ENCODE data around the gene GP9.
"Not testable (repeated sequence)": the region's sequence is repeated elsewhere in the genome, so short reads cannot be mapped to it uniquely, and the experiment has no call there.

Gene GP9

DNA sequence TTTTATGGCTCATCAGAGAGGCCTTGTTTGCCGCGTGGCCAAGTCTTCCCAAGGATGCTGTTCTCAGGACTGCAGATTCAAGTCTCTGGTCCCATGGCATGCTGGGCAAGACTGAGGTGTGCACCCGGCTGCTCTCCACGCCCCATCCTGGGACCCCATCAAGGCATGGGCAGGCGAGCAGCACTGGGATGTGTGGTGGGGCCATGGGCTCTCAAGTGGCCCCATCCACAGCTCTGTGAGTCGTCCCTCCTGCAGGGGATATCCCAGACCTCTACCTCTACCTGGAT lies 13.1 kb upstream of the GP9 start:
- in situ Hi-C loops (cut with MboI; ENCODE audit: low sequenced_read_pairs) = no loop called here

GRCh38 chr3:129050556-129051295 lies 9.9 kb upstream of the GP9 start:
- in situ Hi-C loops (cut with MboI; ENCODE audit: low sequenced_read_pairs) = no loop called here

DNA sequence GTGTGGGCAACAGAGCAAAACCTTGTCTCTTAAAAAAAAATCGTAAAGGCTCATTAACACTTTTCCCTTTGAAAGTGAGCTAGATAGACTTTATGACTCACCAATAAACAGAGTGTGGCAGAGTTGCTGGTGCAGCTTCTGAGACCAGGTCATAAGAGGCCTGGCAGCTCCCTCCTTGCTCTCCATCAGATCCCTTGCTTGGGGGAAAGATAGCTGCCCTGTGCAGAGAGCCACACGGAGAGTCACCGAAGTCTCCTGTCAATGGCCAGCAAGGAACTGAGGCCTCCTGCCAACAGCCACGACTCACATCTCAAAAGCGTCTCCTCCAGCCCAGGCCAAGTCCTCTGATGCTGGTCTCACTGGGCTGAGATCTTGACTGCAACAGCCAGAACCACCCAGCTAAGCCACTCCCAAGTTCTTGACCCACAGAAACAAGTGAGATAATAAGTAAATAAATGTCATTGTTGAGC lies 8.7 kb upstream of the GP9 start:
- in situ Hi-C loops (cut with MboI; ENCODE audit: low sequenced_read_pairs) = no loop called here

GRCh38 chr3:129052675-129053074 lies 7.9 kb upstream of the GP9 start:
- in situ Hi-C loops (cut with MboI; ENCODE audit: low sequenced_read_pairs) = no loop called here

DNA sequence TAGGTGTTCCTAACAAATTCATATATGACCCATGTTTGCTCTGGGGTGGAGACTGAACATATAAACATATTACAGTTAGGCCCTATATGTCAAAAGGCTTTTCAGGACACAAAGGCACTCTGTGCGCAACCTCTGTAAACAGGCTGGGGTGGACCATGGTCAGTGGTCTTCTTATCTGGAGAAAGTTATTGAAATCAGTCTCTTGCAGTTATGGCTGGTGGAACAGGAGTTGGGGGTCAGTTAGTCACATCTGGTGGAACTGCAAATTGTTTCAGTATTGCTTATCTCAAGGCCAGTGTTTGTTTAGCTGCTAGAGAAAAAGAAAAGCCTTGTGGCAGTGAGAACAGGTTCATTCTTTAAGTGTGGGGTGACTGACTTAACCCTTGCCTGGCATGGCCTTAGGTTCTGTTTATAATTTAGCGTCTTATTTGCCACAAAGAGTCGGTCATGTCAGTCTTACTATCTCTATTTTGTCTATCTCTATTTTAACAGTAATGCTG lies 5.9 kb upstream of the GP9 start:
- in situ Hi-C loops (cut with MboI; ENCODE audit: low sequenced_read_pairs) = no loop called here

DNA sequence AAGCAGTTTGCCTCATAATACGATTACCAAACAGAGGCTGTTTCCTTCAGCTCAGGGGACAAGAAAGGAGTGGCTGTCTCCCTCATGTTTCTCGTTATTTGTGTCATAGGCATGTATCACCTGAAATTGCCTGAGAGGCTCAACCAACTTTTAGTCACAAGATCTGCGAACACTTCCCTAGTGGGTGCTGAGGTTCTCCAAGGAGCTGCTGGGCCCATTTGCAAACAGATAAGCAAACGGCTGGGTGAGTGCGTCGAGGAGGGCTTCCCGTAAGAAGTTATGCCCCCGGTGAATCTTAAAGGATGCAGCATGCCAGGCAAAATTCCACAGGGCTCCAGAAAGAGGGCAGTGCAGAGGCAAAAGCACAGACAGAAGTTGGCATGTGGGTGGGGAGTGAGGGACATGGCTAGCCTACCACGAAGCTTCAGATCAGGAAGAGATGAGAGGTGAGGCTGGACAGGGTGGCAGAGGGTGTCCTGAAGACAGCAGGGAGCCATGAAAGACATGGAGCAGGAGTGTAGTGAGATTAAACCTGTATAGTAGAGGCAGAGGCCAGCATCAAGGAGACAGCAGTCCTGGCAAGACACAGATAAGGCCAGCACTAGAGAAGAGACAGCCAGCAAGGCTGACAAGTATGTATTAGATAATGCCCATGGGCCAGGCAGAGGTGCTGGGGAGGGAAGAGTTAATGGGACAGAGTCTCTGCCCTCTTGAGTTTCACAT lies 4.0 kb upstream of the GP9 start:
- in situ Hi-C loops (cut with MboI; ENCODE audit: low sequenced_read_pairs) = no loop called here

DNA sequence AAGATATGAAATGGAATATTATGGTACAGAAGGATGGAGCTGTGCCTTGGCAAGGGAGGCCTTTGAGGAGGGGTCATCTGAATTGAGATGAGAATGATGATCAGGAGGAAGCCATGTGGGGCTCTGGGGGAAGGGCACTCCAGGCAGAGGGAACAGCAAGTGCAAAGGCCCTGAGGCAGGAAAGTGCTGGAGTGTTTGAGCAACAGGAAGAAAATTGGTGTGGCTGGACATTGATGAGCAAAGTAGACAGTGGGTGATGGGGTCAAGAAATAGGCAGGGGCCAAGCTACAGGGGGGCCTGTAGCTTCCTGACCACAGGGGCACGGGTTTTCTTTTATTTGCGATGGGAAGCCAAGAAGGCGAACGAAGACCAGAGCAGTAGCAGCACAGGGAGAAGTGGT lies 3.3 kb upstream of the GP9 start:
- in situ Hi-C loops (cut with MboI; ENCODE audit: low sequenced_read_pairs) = no loop called here

- in situ Hi-C loops (cut with MboI; ENCODE audit: low sequenced_read_pairs) = no loop called here
Measured at GRCh38 chr3:129058441-129059200, 2.0 kb upstream of the GP9 start.

- in situ Hi-C loops (cut with MboI; ENCODE audit: low sequenced_read_pairs) = no loop called here
Measured at GRCh38 chr3:129059311-129059958, 1.1 kb upstream of the GP9 start.

- in situ Hi-C loops (cut with MboI; ENCODE audit: low sequenced_read_pairs) = no loop called here
Measured at GRCh38 chr3:129061023-129061887, 676 bp downstream of the GP9 start.

- in situ Hi-C loops (cut with MboI; ENCODE audit: low sequenced_read_pairs) = no loop called here
Measured at GRCh38 chr3:129061888-129062834, 1.6 kb downstream of the GP9 start.

DNA sequence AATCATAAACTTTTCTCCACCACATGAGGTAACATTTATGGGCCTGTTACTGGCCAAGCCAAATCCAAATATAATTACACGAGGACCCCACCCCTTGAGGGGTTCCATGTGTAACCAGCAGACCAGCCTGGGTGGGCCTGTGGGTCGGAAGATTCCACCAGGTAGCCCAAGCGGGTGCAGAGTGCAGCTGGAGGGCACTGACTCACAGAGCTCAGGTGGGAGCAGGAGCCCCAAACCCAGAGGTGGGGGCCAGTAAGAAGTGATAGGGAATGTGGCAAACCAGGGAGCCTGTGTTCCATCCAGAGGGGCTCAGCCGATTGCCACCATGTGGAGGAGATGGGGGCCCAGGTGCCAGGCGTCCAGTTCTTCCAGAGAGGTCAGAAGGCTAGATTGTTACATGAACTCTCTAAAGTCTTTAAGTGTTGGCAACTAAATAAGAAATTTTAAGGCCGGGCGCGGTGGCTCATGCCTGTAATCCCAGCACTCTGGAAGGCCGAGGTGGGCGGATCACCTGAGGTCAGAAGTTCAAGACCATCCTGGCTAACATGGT lies 2.6 kb downstream of the GP9 start:
- in situ Hi-C loops (cut with MboI; ENCODE audit: low sequenced_read_pairs) = no loop called here

DNA sequence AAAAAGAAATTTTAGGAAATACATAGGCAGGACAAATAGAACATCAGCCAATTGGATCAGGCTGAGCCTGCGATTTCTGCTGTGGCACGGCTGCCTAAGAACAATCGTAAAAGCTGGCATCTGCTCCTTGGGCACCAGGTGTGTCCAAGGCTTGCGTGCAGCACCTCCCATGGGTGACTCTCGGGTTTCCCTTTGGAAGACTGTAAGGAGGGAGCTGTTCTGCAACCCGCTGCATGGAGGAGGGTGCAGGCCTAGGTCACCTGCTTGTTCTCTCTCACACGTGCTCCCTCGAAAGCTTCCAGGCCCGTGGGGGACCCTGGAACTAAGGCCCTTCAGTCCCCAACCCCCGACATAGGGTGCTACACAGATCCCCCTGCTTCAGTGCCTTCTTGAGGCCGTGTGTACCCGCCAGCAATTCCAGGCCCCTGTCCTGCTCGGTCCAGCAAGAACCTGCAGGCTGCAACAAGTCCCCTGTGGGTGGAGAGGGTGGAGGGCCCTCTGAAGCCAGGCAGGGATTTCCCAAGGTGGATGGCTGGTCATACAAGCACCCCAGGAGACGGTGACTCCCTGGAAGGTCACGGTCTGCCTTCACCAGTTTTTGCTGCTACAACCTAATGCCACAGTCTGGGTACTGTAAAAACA lies 3.4 kb downstream of the GP9 start:
- in situ Hi-C loops (cut with MboI; ENCODE audit: low sequenced_read_pairs) = no loop called here

- in situ Hi-C loops (cut with MboI; ENCODE audit: low sequenced_read_pairs) = no loop called here
Measured at GRCh38 chr3:129065016-129065719, 4.6 kb downstream of the GP9 start.

DNA sequence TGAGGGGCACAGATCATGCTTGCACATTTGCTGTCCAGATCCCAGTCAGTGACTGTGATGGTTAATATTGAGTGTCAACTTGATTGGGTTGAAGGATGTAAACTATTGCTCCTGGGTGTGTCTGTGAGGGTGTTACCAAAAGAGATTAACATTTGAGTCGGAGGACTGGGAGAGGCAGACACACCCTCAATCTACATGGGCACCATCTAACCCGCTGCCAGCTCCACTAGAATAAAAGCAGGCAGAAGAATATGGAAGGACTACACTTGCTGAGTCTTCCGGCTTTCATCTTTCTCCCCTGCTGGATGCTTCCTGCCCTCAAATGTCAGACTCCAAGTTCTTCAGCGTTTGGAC lies 5.1 kb downstream of the GP9 start:
- in situ Hi-C loops (cut with MboI; ENCODE audit: low sequenced_read_pairs) = no loop called here

GRCh38 chr3:129067719-129068118 lies 7.1 kb downstream of the GP9 start:
- in situ Hi-C loops (cut with MboI; ENCODE audit: low sequenced_read_pairs) = not testable (repeated sequence)

DNA sequence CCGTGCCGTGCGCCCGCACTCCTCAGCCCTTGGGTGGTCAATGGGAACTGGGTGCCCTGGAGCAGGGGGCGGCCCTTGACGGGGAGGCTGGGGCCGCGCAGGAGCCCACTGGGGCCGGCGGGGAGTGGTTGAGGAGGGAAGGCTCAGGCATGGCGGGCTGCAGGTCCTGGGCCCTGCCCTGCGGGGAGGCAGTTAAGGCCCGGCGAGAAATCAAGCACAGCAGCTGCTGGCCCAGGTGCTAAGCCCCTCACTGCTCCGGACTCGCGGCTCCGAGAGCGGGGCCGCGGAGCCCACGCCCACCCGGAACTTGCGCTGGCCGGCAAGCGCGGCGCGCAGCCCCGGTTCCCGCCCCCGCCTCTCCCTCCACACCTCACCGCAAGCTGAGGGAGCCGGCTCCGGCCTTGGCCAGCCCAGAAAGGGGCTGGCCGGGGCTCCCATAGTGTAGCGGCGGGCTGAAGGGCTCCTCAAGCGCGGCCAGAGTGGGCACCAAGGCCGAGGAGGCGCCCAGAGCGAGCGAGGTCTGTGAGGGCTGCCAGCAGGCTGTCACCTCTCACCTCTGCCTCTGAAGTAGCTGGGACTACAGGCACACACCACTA lies 7.8 kb downstream of the GP9 start:
- in situ Hi-C loops (cut with MboI; ENCODE audit: low sequenced_read_pairs) = no loop called here
